Measurements from ENCODE around the gene BMPER.

DNA sequence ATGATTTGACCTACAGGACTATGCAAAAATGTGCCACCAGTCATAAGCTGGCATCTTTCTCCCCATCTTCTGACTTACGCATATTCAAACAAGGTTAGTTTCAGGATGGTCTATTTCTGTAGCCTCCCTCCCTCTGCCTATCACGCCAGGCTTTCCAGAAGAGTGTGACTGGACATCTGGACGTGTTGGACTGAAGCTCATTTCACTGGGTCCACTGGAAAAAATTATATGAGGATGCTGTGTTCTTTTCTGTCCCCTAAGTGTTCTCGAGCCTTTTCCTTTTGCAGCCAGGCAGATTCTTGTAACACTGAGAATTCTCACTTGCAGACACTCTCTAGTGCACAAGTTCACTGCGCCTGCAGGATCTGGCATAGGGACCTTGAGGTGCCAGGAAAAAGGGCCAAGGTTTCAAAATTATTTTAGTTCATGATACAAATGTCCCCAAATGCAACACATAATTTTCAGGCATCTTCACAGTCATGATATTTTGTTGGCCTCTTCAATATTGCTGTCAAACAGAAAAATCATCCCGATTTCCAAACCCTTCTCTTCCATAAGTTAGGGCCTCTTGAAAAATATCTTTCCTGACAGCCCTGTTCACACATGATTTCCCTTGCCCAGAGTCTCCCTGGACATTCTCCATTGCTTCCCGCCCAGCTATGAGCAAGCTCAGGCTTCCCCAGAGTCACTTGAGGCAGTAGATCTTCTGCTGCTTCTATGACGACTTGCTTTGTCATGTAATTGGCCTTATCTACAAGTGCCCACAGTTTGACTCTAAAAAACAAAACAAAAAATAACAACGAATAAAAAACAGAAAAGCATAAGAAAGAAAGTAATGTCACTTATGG is 170.4 kb downstream of the BMPER start:
- TF ChIP-seq EZH2 (IDR thresholded peaks at IDR 0.05) (no peak), POLR2AphosphoS5 (IDR thresholded peaks at IDR 0.05; ENCODE audit: borderline replicate concordance, low read depth, low read length) (no peak), FOXP2 (optimal IDR thresholded peaks at IDR 0.05; ENCODE audit: control extremely low read depth, extremely low read length, insufficient read depth) (no peak)

Data from SK-N-MC (cell line).